AG10803 (cell line): Measurements from ENCODE around the gene BTBD9.

Experiments used
- DNase-seq: peaks from one replicate; pipeline ENCODE4 v3.0.0; 2010; ENCODE audit warnings: low read depth
- H3K4me3 ChIP-seq: 2 replicates; pipeline ENCODE4 v1.5.1; 2011; ENCODE audit warnings: mild to moderate bottlenecking, low read length, control low read depth
- CTCF ChIP-seq: conservative IDR thresholded peaks from 2 replicates; pipeline ENCODE4 v1.5.1; 2011; ENCODE audit warnings: mild to moderate bottlenecking, low read length, control low read depth, inconsistent platforms

BTBD9 gene

GRCh38 chr6:38639498-38640215, at the start of gene BTBD9:
BTBD9 (minus strand) TSS chr6:38639929.
- TF ChIP-seq CTCF = no peak
- DNase-seq = peak; percentile 76
- peak within 1 kb of the TSS; percentile 97 for H3K4me3 ChIP-seq

- H3K4me3 ChIP-seq = no peak overlapping the region
- no peak for TF ChIP-seq CTCF
- DNase-seq = no peak
Observed at GRCh38 chr6:38688579-38689087, 48.9 kb upstream of the BTBD9 start.

DNA sequence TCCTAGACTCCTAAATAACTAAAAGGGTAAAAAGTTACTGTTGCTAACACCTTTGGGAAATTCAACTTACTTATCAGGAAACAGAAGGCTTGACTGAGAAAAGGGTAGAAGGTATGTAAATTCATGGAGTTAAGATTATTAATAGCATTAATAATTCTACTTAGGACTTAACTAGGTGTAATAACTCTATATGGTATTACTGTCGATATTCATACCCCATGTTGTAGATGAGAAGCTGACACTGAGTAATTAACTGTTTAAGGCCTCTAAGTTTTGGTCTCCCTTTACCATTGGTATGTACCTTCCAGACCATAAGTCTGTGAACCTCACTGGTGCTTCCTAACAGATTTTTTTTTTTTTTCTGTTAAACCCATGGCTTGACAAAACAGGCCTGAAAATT, 47.8 kb upstream of the BTBD9 start:
- TF ChIP-seq CTCF = no peak
- H3K4me3 ChIP-seq = no peak overlapping the region
- DNase-seq = no peak

DNA sequence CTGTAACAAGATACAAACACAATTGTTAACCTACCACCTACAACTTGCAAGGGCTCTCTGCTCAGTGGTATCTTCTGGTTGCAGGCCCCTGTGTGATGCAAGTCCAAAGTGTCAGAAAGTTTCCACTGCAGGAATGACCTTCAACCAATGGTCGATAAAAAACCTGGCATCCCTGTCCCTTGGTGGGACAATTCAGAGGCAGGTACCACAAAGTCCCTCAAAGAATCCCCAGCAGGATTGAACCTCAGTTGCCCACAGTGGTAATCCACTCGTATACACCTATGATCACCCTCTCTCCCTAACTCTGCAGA, 47.3 kb upstream of the BTBD9 start:
- no peak for DNase-seq
- TF ChIP-seq CTCF = no peak
- H3K4me3 ChIP-seq = no peak overlapping the region

DNA sequence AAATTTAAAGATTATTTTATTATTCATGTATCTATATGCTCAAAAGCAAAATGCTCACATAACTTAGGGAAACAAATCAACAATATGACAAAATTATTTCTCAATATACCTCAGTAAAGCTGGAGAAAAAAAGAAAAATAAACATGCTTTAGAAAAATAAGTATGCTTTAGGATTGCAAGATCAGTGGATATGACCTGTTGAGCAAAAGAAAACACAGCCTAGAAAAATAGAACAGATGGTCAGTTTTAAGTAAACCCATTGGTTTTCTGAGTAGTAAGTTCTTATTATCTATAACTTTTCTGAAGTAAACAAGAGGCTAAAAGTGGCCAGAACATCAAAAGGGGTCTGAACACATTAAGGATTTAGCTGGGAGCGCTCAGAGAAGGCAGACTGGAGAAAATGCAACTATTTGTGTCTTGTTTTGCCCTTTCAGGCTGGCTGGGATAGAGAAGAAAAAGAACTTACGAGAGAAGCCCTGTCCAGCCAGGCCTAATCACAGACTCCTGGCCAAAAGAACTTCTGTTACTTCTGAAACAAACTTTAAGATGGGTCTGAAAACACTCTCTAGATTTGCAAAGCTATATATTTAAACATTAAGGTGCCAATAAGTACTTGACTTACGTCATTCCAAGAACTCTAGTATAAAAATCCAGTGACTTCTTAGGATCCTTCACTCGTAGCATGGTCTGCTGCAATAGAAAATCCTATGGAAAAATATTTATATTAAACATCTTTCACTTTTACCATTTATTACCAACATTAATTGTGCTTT, 46.7 kb upstream of the BTBD9 start:
- H3K4me3 ChIP-seq = no peak overlapping the region
- TF ChIP-seq CTCF = no peak
- DNase-seq = peak; percentile 1

- TF ChIP-seq CTCF = no peak
- no peak for DNase-seq
- H3K4me3 ChIP-seq = no peak overlapping the region
Observed at GRCh38 chr6:38684904-38685303, 45.2 kb upstream of the BTBD9 start.

DNA sequence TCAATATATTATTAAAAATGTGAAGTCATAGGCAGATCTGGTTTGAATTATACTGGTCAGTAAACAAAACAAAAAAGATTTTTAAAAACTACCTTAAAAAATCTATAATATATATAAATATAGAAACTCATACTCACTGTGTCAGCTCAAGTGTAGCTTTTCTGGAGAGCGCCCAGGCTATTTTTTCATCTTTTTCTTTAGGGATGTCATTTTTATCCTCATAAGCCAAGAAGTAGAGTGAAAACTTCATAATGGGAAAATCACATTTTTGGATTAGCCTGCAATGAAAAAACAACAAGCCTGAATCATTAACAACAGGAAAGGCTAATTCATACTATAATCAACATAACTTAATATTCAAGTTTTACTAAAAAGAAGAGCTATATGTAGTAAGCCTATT, 44.5 kb upstream of the BTBD9 start:
- no peak for TF ChIP-seq CTCF
- no peak for DNase-seq
- no peak overlapping the region for H3K4me3 ChIP-seq
